Measurements from ENCODE around the gene CARD11.

CARD11 gene

GRCh38 chr7:2975821-2976371 lies 67.8 kb downstream of the CARD11 start:
- no peaks in the 10 kb centered on the region for H3K79me1 ChIP-seq (ENCODE audit: low read length)
- H3K36me3 ChIP-seq (ENCODE audit: control insufficient read depth in 1 of 2, insufficient read depth in 2 of 2, low read length in 2 of 2): no peaks in the 10 kb centered on the region
- H3K27ac ChIP-seq (ENCODE audit: low read depth, low read length): no peak overlapping the region
- no peak overlapping the region for H3K4ac ChIP-seq (ENCODE audit: low read depth, low read length)
- no CpG with 5 or more reads among the region's 11 CpGs for WGBS (ENCODE audit: extremely low coverage, insufficient coverage, insufficient read length)
- H3K79me2 ChIP-seq (ENCODE audit: control insufficient read depth, insufficient read depth, low read length, poor library complexity): no peaks in the 10 kb centered on the region
- H4K8ac ChIP-seq (ENCODE audit: low read depth, low read length): no peak overlapping the region
- H4K91ac ChIP-seq (ENCODE audit: low read depth, low read length): no peak overlapping the region
- no peak overlapping the region for H3K4me2 ChIP-seq (ENCODE audit: low read length)
- H4K12ac ChIP-seq (ENCODE audit: low read depth, low read length): no peak overlapping the region
- no peaks in the 10 kb centered on the region for H3K27me3 ChIP-seq (ENCODE audit: insufficient read depth, low read length)
- no peak overlapping the region for H3K14ac ChIP-seq (ENCODE audit: low read length)
- H2BK5ac ChIP-seq (ENCODE audit: low read depth, low read length, poor library complexity): no peak overlapping the region
- no peak for DNase-seq
- H3K9ac ChIP-seq (ENCODE audit: low read length): no peak overlapping the region
- H2AFZ ChIP-seq (ENCODE audit: insufficient read depth, low read length, poor library complexity): no peak overlapping the region
- no peak overlapping the region for H2BK120ac ChIP-seq (ENCODE audit: insufficient read depth, low read length, poor library complexity)
- H3K23ac ChIP-seq (ENCODE audit: low read length): no peak overlapping the region
- H2BK12ac ChIP-seq (ENCODE audit: low read length): no peak overlapping the region
- H3K4me1 ChIP-seq (ENCODE audit: control insufficient read depth in 1 of 2, insufficient read depth in 2 of 2, low read length in 2 of 2): no peaks in the 10 kb centered on the region
- no peak overlapping the region for H3K18ac ChIP-seq (ENCODE audit: low read length)
- H3K9me3 ChIP-seq (ENCODE audit: insufficient read depth, low read depth, low read length): no peaks in the 10 kb centered on the region
- no peak overlapping the region for H3K4me3 ChIP-seq (ENCODE audit: low read depth, low read length)
- H2AK5ac ChIP-seq (ENCODE audit: low read length): no peak overlapping the region

DNA sequence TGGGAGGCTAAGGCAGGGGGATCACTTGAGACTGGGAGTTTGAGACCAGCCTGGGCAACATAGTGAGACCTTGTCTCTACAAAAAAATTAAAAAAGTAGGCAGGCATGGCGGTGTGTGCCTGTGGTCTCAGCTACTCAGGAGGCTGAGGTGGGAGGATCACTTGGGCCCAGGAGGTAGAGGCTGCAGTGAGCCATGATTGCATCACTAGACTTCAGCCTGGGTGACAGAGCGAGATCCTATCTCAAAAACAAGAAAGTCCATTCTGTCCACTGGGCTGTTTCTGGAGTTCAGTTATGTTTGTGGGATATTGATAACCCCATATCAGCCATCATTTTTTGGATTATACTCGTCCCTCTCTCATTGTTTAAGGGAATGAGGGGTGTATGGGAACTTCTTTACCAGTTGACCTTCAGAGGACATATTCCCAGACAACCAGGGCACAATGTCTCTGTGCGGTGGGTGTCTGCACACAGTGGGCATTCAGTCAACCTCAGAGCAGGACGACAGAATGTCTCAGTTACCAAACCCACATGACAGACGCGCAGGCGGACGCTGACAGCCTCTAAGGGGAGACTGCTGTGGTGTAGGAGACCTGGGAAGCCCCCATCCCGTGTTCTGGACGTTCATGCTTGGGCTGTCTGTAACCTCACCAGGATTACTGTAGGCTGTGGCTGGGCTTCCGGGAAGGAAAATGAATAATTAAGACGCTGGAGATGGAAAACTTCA lies 69.4 kb downstream of the CARD11 start:
- DNase-seq: peak in 1 of 2 donors; percentile 5
- H3K36me3 ChIP-seq (ENCODE audit: control insufficient read depth in 1 of 2, insufficient read depth in 2 of 2, low read length in 2 of 2): no peaks in the 10 kb centered on the region
- no peaks in the 10 kb centered on the region for H3K79me1 ChIP-seq (ENCODE audit: low read length)
- H2AK5ac ChIP-seq (ENCODE audit: low read length): no peak overlapping the region
- H3K4me3 ChIP-seq (ENCODE audit: low read depth, low read length): no peak overlapping the region
- no peaks in the 10 kb centered on the region for H3K27me3 ChIP-seq (ENCODE audit: insufficient read depth, low read length)
- H3K79me2 ChIP-seq (ENCODE audit: control insufficient read depth, insufficient read depth, low read length, poor library complexity): no peaks in the 10 kb centered on the region
- no peak overlapping the region for H4K91ac ChIP-seq (ENCODE audit: low read depth, low read length)
- H3K27ac ChIP-seq (ENCODE audit: low read depth, low read length): no peak overlapping the region
- no peak overlapping the region for H3K4ac ChIP-seq (ENCODE audit: low read depth, low read length)
- no peak overlapping the region for H2BK12ac ChIP-seq (ENCODE audit: low read length)
- H3K4me1 ChIP-seq (ENCODE audit: control insufficient read depth in 1 of 2, insufficient read depth in 2 of 2, low read length in 2 of 2): no peaks in the 10 kb centered on the region
- H3K18ac ChIP-seq (ENCODE audit: low read length): no peak overlapping the region
- no peak overlapping the region for H4K8ac ChIP-seq (ENCODE audit: low read depth, low read length)
- H2BK120ac ChIP-seq (ENCODE audit: insufficient read depth, low read length, poor library complexity): no peak overlapping the region
- H2AFZ ChIP-seq (ENCODE audit: insufficient read depth, low read length, poor library complexity): no peak overlapping the region
- no peak overlapping the region for H3K23ac ChIP-seq (ENCODE audit: low read length)
- H3K14ac ChIP-seq (ENCODE audit: low read length): no peak overlapping the region
- WGBS (ENCODE audit: extremely low coverage, insufficient coverage, insufficient read length): no CpG with 5 or more reads among the region's 13 CpGs
- H4K12ac ChIP-seq (ENCODE audit: low read depth, low read length): no peak overlapping the region
- H3K9me3 ChIP-seq (ENCODE audit: insufficient read depth, low read depth, low read length): no peaks in the 10 kb centered on the region
- H2BK5ac ChIP-seq (ENCODE audit: low read depth, low read length, poor library complexity): no peak overlapping the region
- H3K4me2 ChIP-seq (ENCODE audit: low read length): no peak overlapping the region
- no peak overlapping the region for H3K9ac ChIP-seq (ENCODE audit: low read length)

DNA sequence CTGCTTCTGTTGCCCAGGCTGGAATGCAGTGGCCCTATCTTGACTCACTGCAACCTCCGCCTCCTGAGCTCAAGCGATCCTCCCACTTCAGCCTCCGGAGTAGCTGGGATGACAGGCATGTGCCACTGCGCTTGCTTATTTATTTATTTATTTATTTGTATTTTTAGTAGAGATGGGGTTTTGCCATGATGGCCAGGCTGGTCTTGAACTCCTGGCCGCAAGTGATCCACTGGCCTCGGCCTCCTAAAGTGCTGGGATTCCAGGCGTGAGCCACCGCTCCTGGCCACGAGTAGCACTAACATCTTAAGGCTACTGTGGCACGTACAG lies 70.9 kb downstream of the CARD11 start:
- WGBS (ENCODE audit: extremely low coverage, insufficient coverage, insufficient read length): no CpG with 5 or more reads among the region's 10 CpGs
- Histone ChIP-seq H3K79me1 (ENCODE audit: low read length) (no peaks in the 10 kb centered on the region), H3K14ac (ENCODE audit: low read length) (no peak overlapping the region), H4K12ac (ENCODE audit: low read depth, low read length) (no peak overlapping the region), H3K9me3 (ENCODE audit: insufficient read depth, low read depth, low read length) (no peaks in the 10 kb centered on the region), H3K4me1 (ENCODE audit: control insufficient read depth in 1 of 2, insufficient read depth in 2 of 2, low read length in 2 of 2) (no peaks in the 10 kb centered on the region), H3K4ac (ENCODE audit: low read depth, low read length) (no peak overlapping the region), H3K4me3 (ENCODE audit: low read depth, low read length) (no peak overlapping the region), H3K18ac (ENCODE audit: low read length) (no peak overlapping the region), H3K27me3 (ENCODE audit: insufficient read depth, low read length) (no peaks in the 10 kb centered on the region), H2AFZ (ENCODE audit: insufficient read depth, low read length, poor library complexity) (no peak overlapping the region), H2BK5ac (ENCODE audit: low read depth, low read length, poor library complexity) (no peak overlapping the region), H3K36me3 (ENCODE audit: control insufficient read depth in 1 of 2, insufficient read depth in 2 of 2, low read length in 2 of 2) (no peaks in the 10 kb centered on the region), H3K27ac (ENCODE audit: low read depth, low read length) (no peak overlapping the region), H3K79me2 (ENCODE audit: control insufficient read depth, insufficient read depth, low read length, poor library complexity) (no peaks in the 10 kb centered on the region), H4K8ac (ENCODE audit: low read depth, low read length) (no peak overlapping the region), H3K9ac (ENCODE audit: low read length) (no peak overlapping the region), H2AK5ac (ENCODE audit: low read length) (no peak overlapping the region), H2BK12ac (ENCODE audit: low read length) (no peak overlapping the region), H3K23ac (ENCODE audit: low read length) (no peak overlapping the region), H2BK120ac (ENCODE audit: insufficient read depth, low read length, poor library complexity) (no peak overlapping the region), H3K4me2 (ENCODE audit: low read length) (no peak overlapping the region), H4K91ac (ENCODE audit: low read depth, low read length) (no peak overlapping the region)
- DNase-seq: no peak

GRCh38 chr7:2971914-2972834 lies 71.5 kb downstream of the CARD11 start:
- no peak overlapping the region for H3K4me2 ChIP-seq (ENCODE audit: low read length)
- no peaks in the 10 kb centered on the region for H3K79me1 ChIP-seq (ENCODE audit: low read length)
- H4K8ac ChIP-seq (ENCODE audit: low read depth, low read length): no peak overlapping the region
- H4K91ac ChIP-seq (ENCODE audit: low read depth, low read length): no peak overlapping the region
- no peak overlapping the region for H3K27ac ChIP-seq (ENCODE audit: low read depth, low read length)
- H2AFZ ChIP-seq (ENCODE audit: insufficient read depth, low read length, poor library complexity): no peak overlapping the region
- no peak overlapping the region for H2BK120ac ChIP-seq (ENCODE audit: insufficient read depth, low read length, poor library complexity)
- H3K9me3 ChIP-seq (ENCODE audit: insufficient read depth, low read depth, low read length): no peaks in the 10 kb centered on the region
- no peak overlapping the region for H2AK5ac ChIP-seq (ENCODE audit: low read length)
- no peak overlapping the region for H3K4me3 ChIP-seq (ENCODE audit: low read depth, low read length)
- H3K14ac ChIP-seq (ENCODE audit: low read length): no peak overlapping the region
- no peak for DNase-seq
- H3K27me3 ChIP-seq (ENCODE audit: insufficient read depth, low read length): no peaks in the 10 kb centered on the region
- no peak overlapping the region for H3K18ac ChIP-seq (ENCODE audit: low read length)
- no peaks in the 10 kb centered on the region for H3K79me2 ChIP-seq (ENCODE audit: control insufficient read depth, insufficient read depth, low read length, poor library complexity)
- H3K4me1 ChIP-seq (ENCODE audit: control insufficient read depth in 1 of 2, insufficient read depth in 2 of 2, low read length in 2 of 2): no peaks in the 10 kb centered on the region
- no peak overlapping the region for H2BK12ac ChIP-seq (ENCODE audit: low read length)
- no peak overlapping the region for H3K9ac ChIP-seq (ENCODE audit: low read length)
- H2BK5ac ChIP-seq (ENCODE audit: low read depth, low read length, poor library complexity): no peak overlapping the region
- no peak overlapping the region for H3K4ac ChIP-seq (ENCODE audit: low read depth, low read length)
- no peak overlapping the region for H3K23ac ChIP-seq (ENCODE audit: low read length)
- H4K12ac ChIP-seq (ENCODE audit: low read depth, low read length): no peak overlapping the region
- H3K36me3 ChIP-seq (ENCODE audit: control insufficient read depth in 1 of 2, insufficient read depth in 2 of 2, low read length in 2 of 2): no peaks in the 10 kb centered on the region
- WGBS (ENCODE audit: extremely low coverage, insufficient coverage, insufficient read length): no CpG with 5 or more reads among the region's 7 CpGs

All from trophoblast cell (in vitro differentiated cells and primary cell).